Right lobe of liver (tissue), 4 donors: Measurements from ENCODE around the gene USP17L27.
"Not testable (repeated sequence)": the region's sequence is repeated elsewhere in the genome, so short reads cannot be mapped to it uniquely, and the experiment has no call there.

Source experiments
- POLR2A ChIP-seq: fragments of 450-650 bp; IDR thresholded peaks from one replicate; pipeline ENCODE4 v1.6.1; 2017; ENCODE audit warnings: antibody characterized with exemption, mild to moderate bottlenecking
- TF ChIP-seq, protein P1 (sequence below), 4 donors: fragments of 200-600 bp in 3 of 4; fragments of 450-650 bp in 1 of 4; IDR thresholded peaks; one replicate each; pipeline versions ENCODE4 v1.5.1 to v1.8.0; 2016 to 2022; ENCODE audit warnings: antibody characterized with exemption in 4 of 4, mild to moderate bottlenecking in 2 of 4
- donor health status: DM: no; HTN: no; CAD: no.
- donor health status: DM: no; HTN: no; CAD: no.
- donor health status: DM: no; HTN: yes; CAD: no.

GRCh38 chr4:9353338-9353737, 9.4 kb downstream of the USP17L27 start, which contains the start of gene USP17L29:
- TF ChIP-seq, protein P1, sequence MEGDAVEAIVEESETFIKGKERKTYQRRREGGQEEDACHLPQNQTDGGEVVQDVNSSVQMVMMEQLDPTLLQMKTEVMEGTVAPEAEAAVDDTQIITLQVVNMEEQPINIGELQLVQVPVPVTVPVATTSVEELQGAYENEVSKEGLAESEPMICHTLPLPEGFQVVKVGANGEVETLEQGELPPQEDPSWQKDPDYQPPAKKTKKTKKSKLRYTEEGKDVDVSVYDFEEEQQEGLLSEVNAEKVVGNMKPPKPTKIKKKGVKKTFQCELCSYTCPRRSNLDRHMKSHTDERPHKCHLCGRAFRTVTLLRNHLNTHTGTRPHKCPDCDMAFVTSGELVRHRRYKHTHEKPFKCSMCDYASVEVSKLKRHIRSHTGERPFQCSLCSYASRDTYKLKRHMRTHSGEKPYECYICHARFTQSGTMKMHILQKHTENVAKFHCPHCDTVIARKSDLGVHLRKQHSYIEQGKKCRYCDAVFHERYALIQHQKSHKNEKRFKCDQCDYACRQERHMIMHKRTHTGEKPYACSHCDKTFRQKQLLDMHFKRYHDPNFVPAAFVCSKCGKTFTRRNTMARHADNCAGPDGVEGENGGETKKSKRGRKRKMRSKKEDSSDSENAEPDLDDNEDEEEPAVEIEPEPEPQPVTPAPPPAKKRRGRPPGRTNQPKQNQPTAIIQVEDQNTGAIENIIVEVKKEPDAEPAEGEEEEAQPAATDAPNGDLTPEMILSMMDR (IDR thresholded peaks at IDR 0.05), result not testable (repeated sequence)
- TF ChIP-seq POLR2A, result not testable (repeated sequence)
